CD4-positive, alpha-beta T cell treated with Interleukin-4 for 1 hour (primary cell): ENCODE data around the gene GSS.

Source experiments
- DNase-seq, 2 donors: peaks; one replicate each; pipeline ENCODE4 v3.0.0-alpha.2; 2020 to 2022

GSS gene

GRCh38 chr20:34977365-34978091, 21.9 kb upstream of the GSS start:
- DNase-seq: no peak

- no peak for DNase-seq
Measured at GRCh38 chr20:34976286-34976685, 20.7 kb upstream of the GSS start.

GRCh38 chr20:34974246-34974645, 18.6 kb upstream of the GSS start:
- no peak for DNase-seq

GRCh38 chr20:34971561-34972235, 16.1 kb upstream of the GSS start:
- DNase-seq: no peak

- DNase-seq: no peak
Measured at GRCh38 chr20:34970846-34971560, 15.4 kb upstream of the GSS start.

- DNase-seq: no peak
Measured at GRCh38 chr20:34970193-34970840, 14.7 kb upstream of the GSS start.

GRCh38 chr20:34968042-34968775, 12.6 kb upstream of the GSS start:
- DNase-seq: no peak

GRCh38 chr20:34967421-34967820, 11.8 kb upstream of the GSS start:
- no peak for DNase-seq

GRCh38 chr20:34965051-34965450, 9.4 kb upstream of the GSS start:
- no peak for DNase-seq

GRCh38 chr20:34964486-34964885, 8.9 kb upstream of the GSS start:
- DNase-seq: no peak

GRCh38 chr20:34956751-34957472, 1.3 kb upstream of the GSS start:
- DNase-seq: no peak

GRCh38 chr20:34956041-34956458, 444 bp upstream of the GSS start:
- DNase-seq: no peak

GRCh38 chr20:34954904-34955230, 739 bp downstream of the GSS start:
- DNase-seq: no peak

GRCh38 chr20:34953960-34954359, 1.6 kb downstream of the GSS start:
- no peak for DNase-seq

- no peak for DNase-seq
Measured at GRCh38 chr20:34952671-34953070, 2.9 kb downstream of the GSS start.

GRCh38 chr20:34951652-34952051, 4.0 kb downstream of the GSS start:
- no peak for DNase-seq

- DNase-seq: no peak
Measured at GRCh38 chr20:34951252-34951651, 4.4 kb downstream of the GSS start.

GRCh38 chr20:34949120-34949519, 6.5 kb downstream of the GSS start:
- DNase-seq: no peak

- DNase-seq: no peak
Measured at GRCh38 chr20:34948030-34948429, 7.6 kb downstream of the GSS start.

GRCh38 chr20:34947336-34947735, 8.3 kb downstream of the GSS start:
- no peak for DNase-seq

GRCh38 chr20:34946661-34947060, 8.9 kb downstream of the GSS start:
- DNase-seq: no peak
